Astrocyte of the cerebellum (primary cell): Measurements from ENCODE around the gene SPEF1.

ENCODE experiments used
- DNase-seq: peaks from one replicate; pipeline ENCODE4 v3.0.0-alpha.2; 2011; ENCODE audit warnings: low read depth
- H3K4me3 ChIP-seq: 2 replicates; pipeline ENCODE4 v1.5.1; 2011; ENCODE audit warnings: mild to moderate bottlenecking, low read depth, low read length, moderate library complexity
- in situ Hi-C: cut with HindIII; loops from 2 replicates; pipeline ENCODE4 v1.10.0; 2017; ENCODE audit warnings: low sequenced_read_pairs
- TF ChIP-seq, protein P1 (sequence below): IDR thresholded peaks from 2 replicates; pipeline ENCODE4 v1.5.1; 2012; ENCODE audit warnings: low read length, low read depth, moderate library complexity, mild to moderate bottlenecking; ENCODE audit errors: missing control alignments

The SPEF1 gene

DNA sequence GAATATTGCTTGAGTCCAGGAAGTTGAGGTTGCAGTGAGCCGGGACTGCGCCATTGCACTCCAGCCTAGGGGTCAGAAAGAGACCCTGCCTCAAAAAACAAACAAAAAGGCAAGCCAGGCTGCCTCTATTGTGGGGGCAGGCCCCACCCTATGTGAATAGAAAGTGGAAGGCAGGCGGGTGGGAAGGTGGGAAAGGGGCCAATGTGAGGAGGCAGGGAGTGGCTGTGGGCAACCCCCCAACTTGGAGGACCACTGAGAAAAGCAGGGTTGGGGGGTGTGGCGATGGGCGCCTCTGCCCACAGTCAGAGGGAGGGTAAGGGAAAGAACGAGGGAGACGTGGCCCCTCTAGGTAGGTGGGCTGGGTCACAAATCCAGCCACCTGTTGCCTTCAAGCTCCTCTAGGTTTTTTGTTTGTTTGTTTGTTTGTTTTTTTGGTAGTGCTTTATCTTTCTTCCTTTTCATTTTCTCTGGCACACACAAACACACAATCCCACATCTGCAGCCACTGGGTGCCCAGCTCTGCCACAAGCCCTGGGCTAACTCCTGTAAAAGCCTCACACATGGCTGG is 33.8 kb upstream of the SPEF1 start:
- TF ChIP-seq, protein P1, sequence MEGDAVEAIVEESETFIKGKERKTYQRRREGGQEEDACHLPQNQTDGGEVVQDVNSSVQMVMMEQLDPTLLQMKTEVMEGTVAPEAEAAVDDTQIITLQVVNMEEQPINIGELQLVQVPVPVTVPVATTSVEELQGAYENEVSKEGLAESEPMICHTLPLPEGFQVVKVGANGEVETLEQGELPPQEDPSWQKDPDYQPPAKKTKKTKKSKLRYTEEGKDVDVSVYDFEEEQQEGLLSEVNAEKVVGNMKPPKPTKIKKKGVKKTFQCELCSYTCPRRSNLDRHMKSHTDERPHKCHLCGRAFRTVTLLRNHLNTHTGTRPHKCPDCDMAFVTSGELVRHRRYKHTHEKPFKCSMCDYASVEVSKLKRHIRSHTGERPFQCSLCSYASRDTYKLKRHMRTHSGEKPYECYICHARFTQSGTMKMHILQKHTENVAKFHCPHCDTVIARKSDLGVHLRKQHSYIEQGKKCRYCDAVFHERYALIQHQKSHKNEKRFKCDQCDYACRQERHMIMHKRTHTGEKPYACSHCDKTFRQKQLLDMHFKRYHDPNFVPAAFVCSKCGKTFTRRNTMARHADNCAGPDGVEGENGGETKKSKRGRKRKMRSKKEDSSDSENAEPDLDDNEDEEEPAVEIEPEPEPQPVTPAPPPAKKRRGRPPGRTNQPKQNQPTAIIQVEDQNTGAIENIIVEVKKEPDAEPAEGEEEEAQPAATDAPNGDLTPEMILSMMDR: no peak
- in situ Hi-C loops: no loop called here
- no peak overlapping the region for H3K4me3 ChIP-seq
- DNase-seq: no peak

DNA sequence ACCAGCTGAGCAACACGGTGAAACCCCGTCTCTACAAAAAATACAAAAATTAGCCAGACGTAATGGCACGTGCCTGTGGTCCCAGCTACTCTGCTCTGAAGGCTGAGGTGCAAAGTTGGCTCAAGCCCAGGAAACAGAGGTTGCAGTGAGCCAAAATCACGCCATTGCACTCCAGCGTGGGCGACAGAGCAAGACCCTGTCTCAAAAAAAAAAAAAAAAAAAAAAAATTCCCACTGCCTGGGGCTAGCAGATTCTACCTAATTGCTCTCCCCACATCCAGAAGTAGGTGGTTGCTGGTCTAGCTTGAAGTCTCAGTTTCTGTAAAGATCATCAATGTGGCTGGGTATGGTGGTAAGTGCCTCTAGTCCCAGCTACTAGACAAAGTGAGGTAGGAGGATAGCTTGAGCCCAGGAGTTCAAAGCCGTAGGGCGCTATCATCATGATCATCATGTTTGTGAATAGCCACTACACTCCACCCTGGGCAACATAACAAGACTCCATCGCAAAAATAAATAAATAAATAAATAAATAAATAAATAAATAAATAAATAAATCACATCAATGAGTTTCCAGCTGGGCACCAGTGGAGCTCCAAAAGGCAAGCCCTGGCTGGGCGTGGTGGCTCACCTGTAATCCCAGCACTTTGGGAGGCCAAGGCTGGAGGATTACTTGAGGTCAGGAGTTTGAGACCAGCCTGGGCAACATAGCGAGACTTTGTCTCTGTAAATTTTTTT is 32.8 kb upstream of the SPEF1 start:
- in situ Hi-C loops: no loop called here
- TF ChIP-seq, protein P1: no peak
- no peak overlapping the region for H3K4me3 ChIP-seq
- no peak for DNase-seq

GRCh38 chr20:3812975-3813847 is 32.0 kb upstream of the SPEF1 start:
- no peak overlapping the region for H3K4me3 ChIP-seq
- in situ Hi-C loops: no loop called here
- DNase-seq: no peak
- TF ChIP-seq, protein P1: no peak

DNA sequence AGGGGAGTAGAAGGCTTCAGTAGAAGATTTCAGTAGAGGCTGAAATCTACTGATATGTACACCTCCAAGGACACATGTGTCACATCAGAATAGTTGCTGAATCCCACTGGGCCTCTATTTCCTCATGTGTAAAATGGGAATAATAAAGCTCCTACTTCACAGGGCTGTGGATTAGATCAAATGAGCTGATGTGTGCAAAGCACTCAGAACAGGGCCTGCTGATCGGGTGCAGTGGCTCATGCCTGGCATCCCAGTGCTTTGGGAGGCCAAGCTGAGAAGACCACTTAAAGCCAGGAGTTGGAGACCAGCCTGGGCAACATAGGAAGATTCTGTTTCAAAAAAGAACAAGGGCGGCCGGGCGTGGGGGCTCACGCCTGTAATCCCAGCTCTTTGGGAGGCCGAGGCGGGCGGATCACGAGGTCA is 31.0 kb upstream of the SPEF1 start:
- no peak for DNase-seq
- in situ Hi-C loops: no loop called here
- H3K4me3 ChIP-seq: no peak overlapping the region
- TF ChIP-seq, protein P1: no peak

- in situ Hi-C loops: no loop called here
- TF ChIP-seq, protein P1: no peak
- peak; percentile 96 for DNase-seq
- peak overlapping the region; percentile 19 for H3K4me3 ChIP-seq
Observed at GRCh38 chr20:3811467-3812258, 30.4 kb upstream of the SPEF1 start.

DNA sequence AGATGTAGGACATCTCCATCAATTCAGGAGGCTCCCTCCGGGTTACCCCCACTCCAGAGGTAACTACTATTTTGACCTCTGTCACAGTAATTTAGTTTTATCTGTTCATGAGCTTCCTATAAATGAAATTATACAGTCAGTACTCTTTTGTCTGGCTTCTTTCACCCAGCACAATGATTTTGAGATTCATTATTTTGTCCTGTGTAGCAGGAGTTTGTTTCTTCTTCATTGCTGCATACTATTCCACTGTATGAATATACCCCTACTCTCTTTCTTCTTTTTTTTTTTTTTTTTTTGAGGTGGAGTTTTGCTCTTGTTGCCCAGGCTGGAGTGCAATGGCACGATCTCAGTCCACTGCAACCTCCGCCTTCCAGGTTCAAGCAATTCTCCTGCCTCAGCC is 27.3 kb upstream of the SPEF1 start:
- in situ Hi-C loops: no loop called here
- no peak for DNase-seq
- TF ChIP-seq, protein P1: no peak
- H3K4me3 ChIP-seq: no peak overlapping the region
